Adrenal gland (tissue), 12 donors: ENCODE data around the gene MRPS10. TPM values are rescaled to one million over a fixed set of nuclear protein-coding genes. Genes with fewer than 3 reads are reported as not detected.

Experiments used
- DNase-seq, 7 donors: peaks; one replicate each; pipeline ENCODE4 v3.0.0-alpha.2; 2019 to 2020
- H3K27ac ChIP-seq, 5 donors: fragments of 200-600 bp; sonication (generic) in 4 of 5; 1 replicate in 3 of 5; 2 replicates in 2 of 5; pipeline versions ENCODE4 v1.5.1 to v1.8.0; 2016 to 2020; ENCODE audit warnings: mild to moderate bottlenecking in 1 of 5
- H3K27me3 ChIP-seq: fragments of 200-600 bp; 2 replicates; pipeline ENCODE4 v1.8.0; 2021
- H3K36me3 ChIP-seq, 2 donors: fragments of 200-600 bp; replicated peaks in 1 of 2; 1 replicate in 1 of 2; 2 replicates in 1 of 2; pipeline versions ENCODE4 v1.5.1 to v1.8.0; 2018 to 2022
- H3K4me1 ChIP-seq, 2 donors: fragments of 200-600 bp; replicated peaks in 1 of 2; 1 replicate in 1 of 2; 2 replicates in 1 of 2; pipeline versions ENCODE4 v1.5.1 to v1.8.0; 2018 to 2021
- H3K4me3 ChIP-seq, 4 donors: fragments of 200-600 bp; sonication (generic) in 3 of 4; one replicate each; pipeline ENCODE4 v1.5.1; 2016 to 2018
- H3K9me3 ChIP-seq, 3 donors: fragments of 200-600 bp; sonication (generic) in 1 of 3; replicated peaks in 1 of 3; 1 replicate in 2 of 3; 2 replicates in 1 of 3; pipeline versions ENCODE4 v1.5.1 to v1.8.0; 2016 to 2021
- POLR2A ChIP-seq, 2 donors: fragments of 450-650 bp; IDR thresholded peaks; one replicate each; pipeline ENCODE4 v1.6.1; 2017; ENCODE audit warnings: antibody characterized with exemption in 2 of 2, mild to moderate bottlenecking in 2 of 2, moderate library complexity in 1 of 2
- WGBS, 4 donors: extraction: QIAGEN DNeasy Blood & Tissue Kit in 2 of 4; methylation state at CpG; one replicate each; pipeline versions ENCODE4 v1.1.5 to v1.1.7; 2013 to 2017; 5-methylcytosine and 5-hydroxymethylcytosine counted together
- intact Hi-C, 2 donors: fragments of 100-400 bp; cut with DNase I; formaldehyde crosslinking; loops; one replicate each; pipeline versions ENCODE4 v1.14.1 to v1.15.0; 2022 to 2023
- polyA plus RNA-seq, 3 donors: library from polyadenylated mRNA; stranded (reverse); fragments of 200-250 nt in 2 of 3; fragments of 350-450 nt in 1 of 3; fragmentation: Illumina TruSeq in 1 of 3; extraction: RNeasy Lipid Tissue Mini Kit (QIAGEN cat#74804) in 1 of 3; gene quantifications; one replicate each; pipeline ENCODE4 v1.2.3, GENCODE V29; 2013 to 2014
- total RNA-seq, 9 donors: library from RNA; depleted of rRNA in 4 of 9; stranded (reverse); fragments of >200 nt in 4 of 9; fragments of 120-200 nt in 1 of 9; fragmentation: NEBNext Ultra II Directional in 1 of 9; extraction: Animal tissue kit (Norgen Biotek cat#: 25700) in 1 of 9; gene quantifications; one replicate each; pipeline versions ENCODE4 v1.1.0 to v1.2.4, GENCODE V29; 2013 to 2023
- TF ChIP-seq, protein P1 (sequence below), 6 experiments: fragments of 450-650 bp in 4 of 6; fragments of 200-600 bp in 2 of 6; sonication (generic) in 1 of 6; IDR thresholded peaks; 1 replicate in 5 of 6; 2 replicates in 1 of 6; pipeline versions ENCODE4 v1.5.1 to v1.8.0; 2016 to 2021; ENCODE audit warnings: antibody characterized with exemption in 6 of 6, mild to moderate bottlenecking in 2 of 6, moderate library complexity in 1 of 6
- donor health status: healthy with polysubstance abuse.
- donor health status: Bipolar disorder and iron deficiency.
- donor health status: DM: yes; HTN: yes; CAD: no.
- donor health status: DM: no; HTN: no; CAD: no.
- donor health status: DM: no; HTN: no; CAD: no.
- donor health status: DM: yes; HTN: yes; CAD: no.

Gene MRPS10
- total and polyA plus RNA-seq, 12 donors: 14.7 to 67.4 (median 34.0) TPM

DNA sequence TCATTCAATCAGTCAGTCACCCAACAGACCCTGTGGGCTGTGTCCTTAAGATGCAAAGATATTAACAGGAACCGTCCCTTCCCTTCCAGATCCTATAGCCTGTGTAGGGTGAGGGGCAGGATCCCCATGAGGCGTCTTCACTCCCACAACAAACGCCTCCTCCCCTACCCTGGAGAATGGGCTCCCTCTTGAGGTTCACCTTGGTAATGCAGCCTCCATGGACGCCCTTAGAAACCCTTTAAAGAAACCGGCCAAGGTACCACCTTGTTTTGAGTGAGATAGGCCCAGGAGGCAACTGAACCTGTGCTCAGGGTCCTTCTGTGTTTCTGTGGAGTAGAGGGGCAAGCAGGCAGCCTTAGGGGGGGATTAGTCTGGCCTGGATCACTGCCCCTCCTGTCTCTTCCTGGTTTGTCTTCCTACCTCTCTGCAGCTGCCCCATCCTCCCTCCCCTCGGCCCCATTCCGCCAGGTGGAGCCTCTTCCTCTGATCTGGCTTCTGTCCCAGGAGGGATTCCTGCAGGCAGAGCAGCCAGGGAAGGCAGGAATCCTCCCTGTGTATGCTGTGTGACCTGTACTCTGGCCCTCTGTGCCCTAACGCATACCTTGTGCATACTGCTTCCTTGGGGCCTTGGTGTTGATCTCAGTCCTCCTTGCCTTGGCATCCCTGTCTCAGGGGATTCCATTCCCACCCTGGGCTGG lies 51.1 kb downstream of the MRPS10 start:
- TF ChIP-seq POLR2A (IDR thresholded peaks at IDR 0.05): no peak
- TF ChIP-seq, protein P1, sequence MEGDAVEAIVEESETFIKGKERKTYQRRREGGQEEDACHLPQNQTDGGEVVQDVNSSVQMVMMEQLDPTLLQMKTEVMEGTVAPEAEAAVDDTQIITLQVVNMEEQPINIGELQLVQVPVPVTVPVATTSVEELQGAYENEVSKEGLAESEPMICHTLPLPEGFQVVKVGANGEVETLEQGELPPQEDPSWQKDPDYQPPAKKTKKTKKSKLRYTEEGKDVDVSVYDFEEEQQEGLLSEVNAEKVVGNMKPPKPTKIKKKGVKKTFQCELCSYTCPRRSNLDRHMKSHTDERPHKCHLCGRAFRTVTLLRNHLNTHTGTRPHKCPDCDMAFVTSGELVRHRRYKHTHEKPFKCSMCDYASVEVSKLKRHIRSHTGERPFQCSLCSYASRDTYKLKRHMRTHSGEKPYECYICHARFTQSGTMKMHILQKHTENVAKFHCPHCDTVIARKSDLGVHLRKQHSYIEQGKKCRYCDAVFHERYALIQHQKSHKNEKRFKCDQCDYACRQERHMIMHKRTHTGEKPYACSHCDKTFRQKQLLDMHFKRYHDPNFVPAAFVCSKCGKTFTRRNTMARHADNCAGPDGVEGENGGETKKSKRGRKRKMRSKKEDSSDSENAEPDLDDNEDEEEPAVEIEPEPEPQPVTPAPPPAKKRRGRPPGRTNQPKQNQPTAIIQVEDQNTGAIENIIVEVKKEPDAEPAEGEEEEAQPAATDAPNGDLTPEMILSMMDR (IDR thresholded peaks at IDR 0.05): peak; percentile 90 to 96 (median 94)
- Histone ChIP-seq H3K27me3 (no peaks in the 10 kb centered on the region), H3K4me1 (no peaks in the 10 kb centered on the region), H3K36me3 (no peaks in the 10 kb centered on the region), H3K4me3 (no peak overlapping the region), H3K9me3 (no peaks in the 10 kb centered on the region), H3K27ac (no peak overlapping the region)
- WGBS, 4 donors: 12 to 16% (median 14%) methylated on average over 7 to 8 of the region's 8 CpGs
- intact Hi-C loops: loop anchor here (2.0 to 5.0 kb wide), 2 partner anchors 89 to 92 kb away; no protein-coding TSS in a partner anchor
- DNase-seq: peak; percentile 56 to 79 (median 70)

GRCh38 chr6:42165016-42165415 lies 52.6 kb downstream of the MRPS10 start:
- Histone ChIP-seq H3K27ac (no peak overlapping the region), H3K4me1 (no peaks in the 10 kb centered on the region), H3K36me3 (no peaks in the 10 kb centered on the region), H3K9me3 (no peaks in the 10 kb centered on the region), H3K4me3 (no peak overlapping the region), H3K27me3 (no peaks in the 10 kb centered on the region)
- intact Hi-C loops: loop anchor here in 1 of 2 donors (5.0 kb wide), 1 partner anchor 88 kb away; no protein-coding TSS in a partner anchor
- TF ChIP-seq, protein P1 (IDR thresholded peaks at IDR 0.05): no peak
- TF ChIP-seq POLR2A (IDR thresholded peaks at IDR 0.05): no peak
- DNase-seq: no peak
- WGBS, 4 donors: 79 to 84% (median 80%) methylated on average over 9 of the region's 9 CpGs

GRCh38 chr6:42163981-42164380 lies 53.7 kb downstream of the MRPS10 start:
- Histone ChIP-seq H3K27ac (no peak overlapping the region), H3K4me1 (no peaks in the 10 kb centered on the region), H3K4me3 (no peak overlapping the region), H3K36me3 (no peaks in the 10 kb centered on the region), H3K9me3 (no peaks in the 10 kb centered on the region), H3K27me3 (no peaks in the 10 kb centered on the region)
- intact Hi-C loops: no loop called here
- 25 to 71% (median 37%) methylated on average over 1 of the region's 1 CpG for WGBS, 4 donors
- no peak for DNase-seq
- TF ChIP-seq, protein P1 (IDR thresholded peaks at IDR 0.05): no peak
- no peak for TF ChIP-seq POLR2A (IDR thresholded peaks at IDR 0.05)

- Histone ChIP-seq H3K9me3 (no peaks in the 10 kb centered on the region), H3K4me3 (no peak overlapping the region), H3K27me3 (no peaks in the 10 kb centered on the region), H3K27ac (no peak overlapping the region), H3K36me3 (no peaks in the 10 kb centered on the region), H3K4me1 (no peaks in the 10 kb centered on the region)
- TF ChIP-seq, protein P1 (IDR thresholded peaks at IDR 0.05): no peak
- no peak for TF ChIP-seq POLR2A (IDR thresholded peaks at IDR 0.05)
- intact Hi-C loops: no loop called here
- DNase-seq: no peak
- WGBS, 4 donors: 89 to 95% (median 89%) methylated on average over 13 of the region's 13 CpGs
Measured at GRCh38 chr6:42162812-42163211, 54.8 kb downstream of the MRPS10 start.
